IPS-18a (cell line): ENCODE results near the gene CARF.
"Not testable (repeated sequence)": the region's sequence is repeated elsewhere in the genome, so short reads cannot be mapped to it uniquely, and the experiment has no call there.

ENCODE experiments used
- H3K27ac ChIP-seq: one replicate; pipeline ENCODE4 v1.5.1; 2013; ENCODE audit warnings: low read length
- H3K27me3 ChIP-seq: one replicate; pipeline ENCODE4 v1.6.1; 2013; ENCODE audit warnings: mild to moderate bottlenecking, low read length; ENCODE audit not compliant: control insufficient read depth, insufficient read depth
- H3K36me3 ChIP-seq: one replicate; pipeline ENCODE4 v1.6.1; 2013; ENCODE audit warnings: low read depth, low read length; ENCODE audit not compliant: control insufficient read depth
- H3K4me1 ChIP-seq: one replicate; pipeline ENCODE4 v1.6.1; 2013; ENCODE audit warnings: low read depth, low read length; ENCODE audit not compliant: control insufficient read depth
- H3K4me3 ChIP-seq: one replicate; pipeline ENCODE4 v1.5.1; 2013; ENCODE audit warnings: low read length
- H3K9ac ChIP-seq: one replicate; pipeline ENCODE4 v1.6.1; 2013; ENCODE audit warnings: mild to moderate bottlenecking, low read length, moderate library complexity
- H3K9me3 ChIP-seq: one replicate; pipeline ENCODE4 v1.6.1; 2013; ENCODE audit warnings: low read depth, low read length; ENCODE audit not compliant: control insufficient read depth

Gene CARF

GRCh38 chr2:202989749-202990148, 77.7 kb downstream of the CARF start:
- Histone ChIP-seq H3K9ac (no peak overlapping the region), H3K27ac (no peak overlapping the region), H3K36me3 (no peaks in the 10 kb centered on the region), H3K27me3 (no peaks in the 10 kb centered on the region), H3K9me3 (no peaks in the 10 kb centered on the region), H3K4me3 (no peak overlapping the region), H3K4me1 (no peaks in the 10 kb centered on the region)

- H3K27me3 ChIP-seq = no peaks in the 10 kb centered on the region
- no peaks in the 10 kb centered on the region for H3K36me3 ChIP-seq
- H3K9ac ChIP-seq = no peak overlapping the region
- no peak overlapping the region for H3K27ac ChIP-seq
- H3K9me3 ChIP-seq = no peaks in the 10 kb centered on the region
- no peaks in the 10 kb centered on the region for H3K4me1 ChIP-seq
- H3K4me3 ChIP-seq = no peak overlapping the region
These were observed 78.4 kb downstream of the CARF start for GRCh38 chr2:202990501-202990900.

GRCh38 chr2:202997113-202997512, 85.0 kb downstream of the CARF start:
- not testable (repeated sequence) for H3K36me3 ChIP-seq, H3K4me3 ChIP-seq, H3K9ac ChIP-seq, H3K4me1 ChIP-seq, H3K9me3 ChIP-seq, H3K27me3 ChIP-seq, H3K27ac ChIP-seq

- H3K9ac ChIP-seq = no peak overlapping the region
- H3K4me3 ChIP-seq = no peak overlapping the region
- no peaks in the 10 kb centered on the region for H3K9me3 ChIP-seq
- no peaks in the 10 kb centered on the region for H3K27me3 ChIP-seq
- H3K27ac ChIP-seq = no peak overlapping the region
- H3K4me1 ChIP-seq = no peaks in the 10 kb centered on the region
- H3K36me3 ChIP-seq = no peaks in the 10 kb centered on the region
These were observed 90.2 kb downstream of the CARF start for GRCh38 chr2:203002054-203002821.

GRCh38 chr2:203003716-203004115, 91.6 kb downstream of the CARF start:
- Histone ChIP-seq H3K9me3 (no peaks in the 10 kb centered on the region), H3K4me1 (no peaks in the 10 kb centered on the region), H3K27me3 (no peaks in the 10 kb centered on the region), H3K4me3 (no peak overlapping the region), H3K9ac (no peak overlapping the region), H3K36me3 (no peaks in the 10 kb centered on the region), H3K27ac (no peak overlapping the region)

- Histone ChIP-seq H3K27ac (peak within 1 kb of the TSS; percentile 73), H3K4me3 (peak within 1 kb of the TSS; percentile 95), H3K27me3 (no peaks in the 10 kb centered on the region), H3K36me3 (no peaks in the 10 kb centered on the region), H3K4me1 (no peaks in the 10 kb centered on the region), H3K9ac (peak within 1 kb of the TSS; percentile 77), H3K9me3 (no peaks in the 10 kb centered on the region)
These were observed 102.6 kb downstream of the CARF start, which contains the start of gene NBEAL1 for GRCh38 chr2:203014456-203015199. Gene NBEAL1 (plus strand): TSS chr2:203014875. CDS start chr2:203016385, 1,510 bp downstream.

GRCh38 chr2:203016716-203017115, 104.6 kb downstream of the CARF start:
- no peaks in the 10 kb centered on the region for H3K9me3 ChIP-seq
- H3K9ac ChIP-seq = no peak overlapping the region
- no peaks in the 10 kb centered on the region for H3K27me3 ChIP-seq
- H3K27ac ChIP-seq = no peak overlapping the region
- H3K4me3 ChIP-seq = no peak overlapping the region
- no peaks in the 10 kb centered on the region for H3K4me1 ChIP-seq
- H3K36me3 ChIP-seq = no peaks in the 10 kb centered on the region

- Histone ChIP-seq H3K27me3 (no peaks in the 10 kb centered on the region), H3K4me3 (peak overlapping the region; percentile 19), H3K27ac (no peak overlapping the region), H3K4me1 (no peaks in the 10 kb centered on the region), H3K9ac (peak overlapping the region; percentile 6), H3K36me3 (no peaks in the 10 kb centered on the region), H3K9me3 (no peaks in the 10 kb centered on the region)
These were observed 106.1 kb downstream of the CARF start for GRCh38 chr2:203018181-203018580.

- H3K36me3 ChIP-seq = no peaks in the 10 kb centered on the region
- H3K9ac ChIP-seq = no peak overlapping the region
- H3K4me3 ChIP-seq = no peak overlapping the region
- no peak overlapping the region for H3K27ac ChIP-seq
- H3K4me1 ChIP-seq = no peaks in the 10 kb centered on the region
- H3K27me3 ChIP-seq = no peaks in the 10 kb centered on the region
- no peaks in the 10 kb centered on the region for H3K9me3 ChIP-seq
These were observed 107.1 kb downstream of the CARF start for GRCh38 chr2:203019142-203019541.

GRCh38 chr2:203021991-203022390, 109.9 kb downstream of the CARF start:
- no peaks in the 10 kb centered on the region for H3K36me3 ChIP-seq
- H3K9me3 ChIP-seq = no peaks in the 10 kb centered on the region
- no peaks in the 10 kb centered on the region for H3K27me3 ChIP-seq
- no peaks in the 10 kb centered on the region for H3K4me1 ChIP-seq
- H3K9ac ChIP-seq = no peak overlapping the region
- no peak overlapping the region for H3K27ac ChIP-seq
- no peak overlapping the region for H3K4me3 ChIP-seq

- no peaks in the 10 kb centered on the region for H3K27me3 ChIP-seq
- no peaks in the 10 kb centered on the region for H3K36me3 ChIP-seq
- H3K9ac ChIP-seq = no peak overlapping the region
- no peak overlapping the region for H3K27ac ChIP-seq
- no peaks in the 10 kb centered on the region for H3K9me3 ChIP-seq
- no peak overlapping the region for H3K4me3 ChIP-seq
- H3K4me1 ChIP-seq = no peaks in the 10 kb centered on the region
These were observed 110.7 kb downstream of the CARF start for GRCh38 chr2:203022751-203023150.

- Histone ChIP-seq H3K9ac (no peak overlapping the region), H3K36me3 (no peaks in the 10 kb centered on the region), H3K4me1 (no peaks in the 10 kb centered on the region), H3K27me3 (no peaks in the 10 kb centered on the region), H3K27ac (no peak overlapping the region), H3K9me3 (no peaks in the 10 kb centered on the region), H3K4me3 (no peak overlapping the region)
These were observed 113.5 kb downstream of the CARF start for GRCh38 chr2:203025592-203025991.
